HepG2 (cell line): ENCODE data around the gene ACTN4.

Source experiments
- ATF1 ChIP-seq: IDR thresholded peaks from 2 replicates; pipeline ENCODE4 v1.6.1; 2016; ENCODE audit warnings: mild to moderate bottlenecking, control low read depth
- NFKBIZ ChIP-seq: IDR thresholded peaks from 2 replicates; pipeline ENCODE4 v1.6.1; 2018; ENCODE audit warnings: missing genetic modification reagents, missing compliant biosample characterization
- TBP ChIP-seq: sonication (generic); formaldehyde crosslinking; IDR thresholded peaks from 2 replicates; pipeline ENCODE4 v1.5.0; 2020; ENCODE audit warnings: missing genetic modification reagents
- ZNF660 ChIP-seq: sonication (generic); formaldehyde crosslinking; IDR thresholded peaks from 2 replicates; pipeline ENCODE4 v1.5.1; 2020; ENCODE audit warnings: mild to moderate bottlenecking, low read depth, missing genetic modification reagents, borderline replicate concordance
- ZNF772 ChIP-seq: sonication (generic); formaldehyde crosslinking; IDR thresholded peaks from 2 replicates; pipeline ENCODE4 v1.5.0; 2020; ENCODE audit warnings: mild to moderate bottlenecking, missing genetic modification reagents
- ZSCAN20 ChIP-seq: sonication (generic); formaldehyde crosslinking; IDR thresholded peaks from 2 replicates; pipeline ENCODE4 v1.4.0; 2020; ENCODE audit warnings: missing genetic modification reagents, mild to moderate bottlenecking, borderline replicate concordance
- TF ChIP-seq, protein P1 (sequence below): sonication (generic); formaldehyde crosslinking; IDR thresholded peaks from 2 replicates; pipeline ENCODE4 v1.5.0; 2020; ENCODE audit warnings: mild to moderate bottlenecking, missing genetic modification reagents, moderate library complexity

DNA sequence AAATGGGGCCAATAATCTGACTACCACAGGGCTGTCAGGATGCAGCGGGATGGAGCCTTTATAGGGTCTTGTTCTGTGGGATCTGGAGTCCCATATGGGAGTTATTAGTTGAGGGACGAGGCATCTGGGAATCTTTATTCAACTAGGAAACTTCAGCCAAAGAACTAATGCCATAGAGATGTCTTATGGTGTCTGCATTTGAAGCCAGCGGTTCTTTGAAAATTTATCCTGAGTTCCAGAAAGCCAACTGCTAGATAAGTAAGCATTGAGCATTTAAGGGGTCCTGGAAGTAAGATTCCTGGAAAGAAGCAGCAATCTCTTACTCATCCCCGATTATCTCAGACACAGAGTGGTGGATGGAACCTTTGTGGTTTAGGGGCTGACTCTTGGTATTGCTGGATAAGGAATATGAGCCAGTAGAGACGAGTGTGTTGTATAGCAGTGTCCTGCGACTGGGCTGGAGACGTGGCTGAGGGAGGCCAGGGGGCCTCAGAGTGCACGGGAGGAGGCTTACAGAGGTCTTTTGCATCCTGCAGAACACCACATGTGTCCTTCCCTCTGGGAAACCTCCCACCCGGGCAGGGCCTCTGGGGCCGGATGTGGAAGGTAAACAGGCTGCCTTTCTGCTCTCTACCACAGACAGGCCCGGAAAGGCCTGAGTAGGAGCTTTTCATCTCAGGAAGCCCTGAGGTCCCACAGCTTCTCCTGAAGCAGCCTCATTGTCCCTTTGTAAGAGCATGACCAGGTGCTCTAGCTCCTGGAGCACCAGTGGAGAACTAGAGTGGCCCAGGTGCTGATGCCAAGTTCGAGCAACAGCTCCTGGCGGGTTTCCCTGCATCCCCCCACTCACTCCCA lies 28.8 kb downstream of the ACTN4 start:
- TF ChIP-seq ZNF772 (CRISPR knock-in tag) (no peak), NFKBIZ (CRISPR knock-in tag) (no peak), ZNF660 (CRISPR knock-in tag) (no peak), TBP (no peak), ZSCAN20 (CRISPR knock-in tag) (no peak), ATF1 (CRISPR knock-in tag) (no peak)
- TF ChIP-seq, protein P1, sequence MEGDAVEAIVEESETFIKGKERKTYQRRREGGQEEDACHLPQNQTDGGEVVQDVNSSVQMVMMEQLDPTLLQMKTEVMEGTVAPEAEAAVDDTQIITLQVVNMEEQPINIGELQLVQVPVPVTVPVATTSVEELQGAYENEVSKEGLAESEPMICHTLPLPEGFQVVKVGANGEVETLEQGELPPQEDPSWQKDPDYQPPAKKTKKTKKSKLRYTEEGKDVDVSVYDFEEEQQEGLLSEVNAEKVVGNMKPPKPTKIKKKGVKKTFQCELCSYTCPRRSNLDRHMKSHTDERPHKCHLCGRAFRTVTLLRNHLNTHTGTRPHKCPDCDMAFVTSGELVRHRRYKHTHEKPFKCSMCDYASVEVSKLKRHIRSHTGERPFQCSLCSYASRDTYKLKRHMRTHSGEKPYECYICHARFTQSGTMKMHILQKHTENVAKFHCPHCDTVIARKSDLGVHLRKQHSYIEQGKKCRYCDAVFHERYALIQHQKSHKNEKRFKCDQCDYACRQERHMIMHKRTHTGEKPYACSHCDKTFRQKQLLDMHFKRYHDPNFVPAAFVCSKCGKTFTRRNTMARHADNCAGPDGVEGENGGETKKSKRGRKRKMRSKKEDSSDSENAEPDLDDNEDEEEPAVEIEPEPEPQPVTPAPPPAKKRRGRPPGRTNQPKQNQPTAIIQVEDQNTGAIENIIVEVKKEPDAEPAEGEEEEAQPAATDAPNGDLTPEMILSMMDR (CRISPR knock-in tag) = no peak
